Activated CD8-positive, alpha-beta T cell treated with anti-CD3 and anti-CD28 coated beads for 36 hours (primary cell): ENCODE measurements around the gene NT5DC3. TPM values are rescaled to one million over a fixed set of nuclear protein-coding genes. Genes with fewer than 3 reads are reported as not detected.

Experiments used
- ATAC-seq: fragments of 200-7000 bp; cut with Tn5 transposase; one replicate; pipeline ENCODE4 v1.10.0; 2021; ENCODE audit warnings: mild to moderate bottlenecking, moderate library complexity
- CTCF ChIA-PET: fragments of 350-600 bp; sonication (Branson Sonifier 250); formaldehyde crosslinking; loops from one replicate; lab custom pipeline; 2021; ENCODE audit warnings: antibody characterized with exemption; lab: Charles Lee
- POLR2A ChIA-PET: fragments of 350-600 bp; sonication (Branson Sonifier 250); formaldehyde crosslinking; loops from one replicate; lab custom pipeline; 2021; ENCODE audit warnings: antibody characterized with exemption; lab: Charles Lee
- DNase-seq: peaks from one replicate; pipeline ENCODE4 v3.0.0-alpha.2; 2020
- H3K27ac Mint-ChIP-seq: one replicate; pipeline ENCODE4 v1.8.0; 2021; ENCODE audit warnings: mild to moderate bottlenecking, mixed read lengths
- H3K27me3 Mint-ChIP-seq: one replicate; pipeline ENCODE4 v1.8.0; 2021; ENCODE audit warnings: mixed read lengths
- H3K36me3 Mint-ChIP-seq: one replicate; pipeline ENCODE4 v1.8.0; 2021; ENCODE audit warnings: low read depth, mixed read lengths
- H3K4me1 Mint-ChIP-seq: one replicate; pipeline ENCODE4 v1.8.0; 2021; ENCODE audit warnings: low read depth, mixed read lengths
- H3K4me3 Mint-ChIP-seq: one replicate; pipeline ENCODE4 v1.8.0; 2021; ENCODE audit warnings: mild to moderate bottlenecking, moderate library complexity, mixed read lengths
- H3K9me3 Mint-ChIP-seq: one replicate; pipeline ENCODE4 v1.8.0; 2021; ENCODE audit warnings: mixed read lengths
- CTCF ChIP-seq: fragments of 200-600 bp; IDR thresholded peaks from one replicate; pipeline ENCODE4 v1.8.0; 2022; ENCODE audit warnings: antibody characterized with exemption, mild to moderate bottlenecking
- intact Hi-C: fragments of 100-400 bp; cut with micrococcal nuclease; formaldehyde crosslinking; loops from one replicate; pipeline ENCODE4 v1.10.0; 2022
- total RNA-seq, 2 experiments: library from RNA; stranded (reverse); gene quantifications; one replicate each; pipeline ENCODE4 v1.2.3, GENCODE V29; 2021

NT5DC3 gene
- total RNA-seq, 2 experiments from 2014 or later: 8.6 to 9.4 TPM

GRCh38 chr12:103798586-103798985 lies 42.4 kb downstream of the NT5DC3 start:
- no peaks in the 10 kb centered on the region for H3K27me3 Mint-ChIP-seq
- H3K36me3 Mint-ChIP-seq: peaks cover 20% of the 10 kb centered on the region
- ATAC-seq: no peak
- no peak overlapping the region for H3K4me3 Mint-ChIP-seq
- no peak for TF ChIP-seq CTCF
- DNase-seq: no peak
- no peak overlapping the region for H3K27ac Mint-ChIP-seq
- intact Hi-C loops: no loop called here
- no peaks in the 10 kb centered on the region for H3K4me1 Mint-ChIP-seq
- CTCF ChIA-PET: no interaction called here
- no peaks in the 10 kb centered on the region for H3K9me3 Mint-ChIP-seq
- POLR2A ChIA-PET: no interaction called here

GRCh38 chr12:103794309-103795213 lies 46.5 kb downstream of the NT5DC3 start:
- peaks cover 30% of the 10 kb centered on the region for H3K36me3 Mint-ChIP-seq
- H3K27ac Mint-ChIP-seq: no peak overlapping the region
- ChIA-PET CTCF (no interaction called here), POLR2A (no interaction called here)
- H3K4me1 Mint-ChIP-seq: no peaks in the 10 kb centered on the region
- H3K9me3 Mint-ChIP-seq: no peaks in the 10 kb centered on the region
- no peaks in the 10 kb centered on the region for H3K27me3 Mint-ChIP-seq
- no peak overlapping the region for H3K4me3 Mint-ChIP-seq
- DNase-seq (no peak), ATAC-seq (no peak)
- no peak for TF ChIP-seq CTCF
- intact Hi-C loops: no loop called here

GRCh38 chr12:103793512-103794045 lies 47.5 kb downstream of the NT5DC3 start:
- Mint-ChIP-seq H3K9me3 (no peaks in the 10 kb centered on the region), H3K4me1 (no peaks in the 10 kb centered on the region), H3K4me3 (no peak overlapping the region), H3K27ac (no peak overlapping the region), H3K36me3 (peaks cover 26% of the 10 kb centered on the region), H3K27me3 (no peaks in the 10 kb centered on the region)
- ATAC-seq (no peak), DNase-seq (no peak)
- CTCF ChIA-PET: no interaction called here
- POLR2A ChIA-PET: no interaction called here
- no peak for TF ChIP-seq CTCF
- intact Hi-C loops: no loop called here

GRCh38 chr12:103793046-103793445 lies 48.0 kb downstream of the NT5DC3 start:
- DNase-seq: no peak
- no peak for ATAC-seq
- Mint-ChIP-seq H3K27ac (no peak overlapping the region), H3K9me3 (no peaks in the 10 kb centered on the region), H3K36me3 (peaks cover 21% of the 10 kb centered on the region), H3K4me1 (no peaks in the 10 kb centered on the region), H3K4me3 (no peak overlapping the region), H3K27me3 (no peaks in the 10 kb centered on the region)
- POLR2A ChIA-PET: no interaction called here
- CTCF ChIA-PET: interaction anchor here (1.2 kb wide), 1 partner anchor 42 kb away, joined by 3 read pairs; no protein-coding TSS in a partner anchor
- intact Hi-C loops: no loop called here
- TF ChIP-seq CTCF: no peak

- H3K9me3 Mint-ChIP-seq: no peaks in the 10 kb centered on the region
- no peak for TF ChIP-seq CTCF
- intact Hi-C loops: no loop called here
- no peak for DNase-seq
- POLR2A ChIA-PET: no interaction called here
- no peaks in the 10 kb centered on the region for H3K27me3 Mint-ChIP-seq
- H3K4me3 Mint-ChIP-seq: no peak overlapping the region
- CTCF ChIA-PET: interaction anchor here (1.2 kb wide), 1 partner anchor 10 kb away, joined by 5 read pairs; no protein-coding TSS in a partner anchor
- H3K36me3 Mint-ChIP-seq: peaks cover 15% of the 10 kb centered on the region
- no peaks in the 10 kb centered on the region for H3K4me1 Mint-ChIP-seq
- no peak for ATAC-seq
- no peak overlapping the region for H3K27ac Mint-ChIP-seq
Observed at GRCh38 chr12:103791350-103791920, 49.6 kb downstream of the NT5DC3 start.
